Brain microvascular endothelial cell (primary cell): ENCODE measurements around the gene ISG20L2.

Experiments used
- DNase-seq: peaks from one replicate; pipeline ENCODE4 v3.0.0-alpha.2; 2020
- H3K27ac ChIP-seq: fragments of 250-450 bp; sonication (Bioruptor Pico); 2 replicates; pipeline ENCODE4 v1.5.1; 2020; ENCODE audit warnings: mild to moderate bottlenecking, moderate library complexity
- H3K27me3 ChIP-seq: fragments of 250-450 bp; sonication (Bioruptor Pico); replicated peaks from 2 replicates; pipeline ENCODE4 v1.5.1; 2020; ENCODE audit warnings: mild to moderate bottlenecking
- H3K36me3 ChIP-seq: fragments of 250-450 bp; sonication (Bioruptor Pico); replicated peaks from 2 replicates; pipeline ENCODE4 v1.5.1; 2020; ENCODE audit warnings: mild to moderate bottlenecking
- H3K4me3 ChIP-seq: 2 replicates; pipeline ENCODE4 v1.5.1; 2011; ENCODE audit warnings: low read depth, mild to moderate bottlenecking, control low read depth, low read length, moderate library complexity
- CTCF ChIP-seq: IDR thresholded peaks from 2 replicates; pipeline ENCODE4 v1.5.1; 2011; ENCODE audit warnings: low read depth, mild to moderate bottlenecking, moderate library complexity, low read length, control low read depth, inconsistent platforms; ENCODE audit errors: missing control alignments
- in situ Hi-C: cut with HindIII; loops from 2 replicates; pipeline ENCODE4 v1.10.0; 2017; ENCODE audit warnings: low sequenced_read_pairs, low pct_ligation_motif_present

ISG20L2 gene

GRCh38 chr1:156772728-156773497 is 44.3 kb upstream of the ISG20L2 start:
- no peak overlapping the region for H3K27ac ChIP-seq
- in situ Hi-C loops, result no loop called here
- no peak overlapping the region for H3K4me3 ChIP-seq
- DNase-seq, result no peak
- peaks cover 9% of the 10 kb centered on the region for H3K36me3 ChIP-seq
- no peaks in the 10 kb centered on the region for H3K27me3 ChIP-seq
- TF ChIP-seq CTCF, result no peak

- no peak for TF ChIP-seq CTCF
- Histone ChIP-seq H3K27ac (no peak overlapping the region), H3K4me3 (no peak overlapping the region), H3K36me3 (peaks cover 9% of the 10 kb centered on the region), H3K27me3 (no peaks in the 10 kb centered on the region)
- DNase-seq, result no peak
- in situ Hi-C loops, result no loop called here
These were observed 43.7 kb upstream of the ISG20L2 start for GRCh38 chr1:156772222-156772621.

DNA sequence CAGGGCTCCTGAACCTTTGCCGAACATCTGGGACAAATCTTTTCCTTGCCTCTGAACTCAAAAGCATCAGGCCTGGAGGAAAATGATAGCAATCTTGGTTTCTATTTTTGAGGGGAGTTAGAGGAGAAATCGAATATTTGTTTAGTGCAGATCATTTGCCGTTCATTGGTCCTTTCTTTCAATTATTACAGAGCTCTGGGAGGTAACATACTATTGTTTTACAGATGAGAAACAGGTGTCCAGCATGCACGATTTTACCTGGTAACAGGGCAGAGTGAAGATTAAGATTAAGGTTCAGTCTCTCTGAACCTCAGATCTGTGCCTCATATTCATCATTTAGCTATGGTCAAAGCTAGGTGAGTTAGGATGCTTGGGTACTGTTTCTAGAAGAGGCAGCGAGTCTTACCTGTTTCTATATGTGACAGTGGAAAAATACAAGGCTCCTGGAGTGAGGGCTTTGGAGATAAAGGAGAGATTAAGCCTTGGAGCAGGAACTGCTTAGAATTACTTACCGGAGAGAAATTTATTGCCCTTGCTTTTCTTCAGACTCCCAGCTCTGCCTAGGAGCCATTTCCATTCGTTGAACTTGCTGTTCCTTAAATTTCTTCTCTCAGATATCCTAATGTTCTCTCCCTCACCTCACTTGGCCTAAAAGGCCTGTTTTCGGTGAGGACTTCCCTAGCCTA is 40.2 kb upstream of the ISG20L2 start:
- Histone ChIP-seq H3K36me3 (peaks cover 9% of the 10 kb centered on the region), H3K4me3 (peak overlapping the region; percentile 95), H3K27ac (no peak overlapping the region), H3K27me3 (no peaks in the 10 kb centered on the region)
- in situ Hi-C loops, result no loop called here
- no peak for TF ChIP-seq CTCF
- no peak for DNase-seq

DNA sequence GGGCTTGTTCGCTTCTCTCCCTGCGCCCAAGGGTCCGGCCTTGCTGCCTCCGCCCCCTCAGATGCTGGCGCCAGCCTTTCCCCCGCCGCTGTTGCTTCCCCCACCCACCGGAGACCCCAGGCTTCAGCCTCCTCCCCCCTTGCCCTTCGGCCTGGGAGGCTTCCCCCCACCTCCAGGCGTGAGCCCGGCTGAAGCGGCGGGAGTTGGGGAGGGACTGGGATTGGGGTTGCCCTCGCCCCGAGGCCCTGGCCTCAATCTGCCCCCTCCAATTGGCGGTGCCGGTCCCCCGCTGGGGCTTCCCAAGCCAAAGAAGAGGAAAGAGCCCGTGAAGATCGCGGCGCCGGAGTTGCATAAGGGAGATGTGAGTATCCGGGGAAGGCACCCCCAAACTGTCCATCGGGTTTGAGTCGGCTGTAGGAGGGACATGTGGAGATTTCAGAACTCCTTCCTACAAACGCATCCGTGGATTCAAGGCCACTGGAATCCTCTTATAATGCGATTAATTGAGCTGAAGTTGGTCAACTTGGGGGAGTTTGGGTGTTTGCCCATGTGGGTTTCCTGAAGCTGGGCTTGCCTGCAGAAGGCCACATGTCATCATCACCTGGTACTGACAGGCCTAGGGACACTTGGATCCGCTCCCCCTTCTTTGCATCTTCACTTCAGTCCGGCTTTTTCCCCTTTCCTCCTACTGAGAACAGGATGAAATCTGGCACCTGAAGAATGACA is 39.5 kb upstream of the ISG20L2 start:
- no peak for DNase-seq
- in situ Hi-C loops, result no loop called here
- H3K4me3 ChIP-seq, result peak overlapping the region; percentile 95

More for the DNA sequence above, 39.5 kb upstream of the ISG20L2 start:
- TF ChIP-seq CTCF, result no peak
- no peaks in the 10 kb centered on the region for H3K27me3 ChIP-seq
- peak overlapping the region; percentile 82 for H3K27ac ChIP-seq
- H3K36me3 ChIP-seq, result peaks cover 9% of the 10 kb centered on the region
